HepG2 (cell line): ENCODE measurements around the gene KIF6. TPM values are rescaled to one million over a fixed set of nuclear protein-coding genes. Genes with fewer than 3 reads are reported as not detected.

ENCODE experiments used
- ATAC-seq: fragments of 200-7000 bp; cut with Tn5 transposase; 3 replicates; pipeline ENCODE4 v1.9.1; 2020; ENCODE audit warnings: mild to moderate bottlenecking, moderate library complexity
- BruUV-seq: library from RNA; stranded (reverse); fragments of 400-500 nt; replicated peaks from 2 replicates; lab custom pipeline; 2021; lab: Mats Ljungman, UMichigan
- CTCF ChIA-PET: fragments of 300-600 bp; formaldehyde crosslinking; extraction: SDS; loops from one replicate; lab custom pipeline; 2021; ENCODE audit warnings: low total read pairs, inconsistent platforms, low intra/inter-chr PET ratio; lab: Yijun Ruan, JAX
- POLR2A ChIA-PET: fragments of 350-600 bp; sonication (Branson Sonifier 250); formaldehyde crosslinking; loops from one replicate; lab custom pipeline; 2020; ENCODE audit warnings: antibody characterized with exemption, inconsistent platforms; lab: Yijun Ruan, JAX
- DNase-seq: peaks from one replicate; pipeline ENCODE4 v3.0.0-alpha.2; 2015; ENCODE audit warnings: low spot score
- FAIRE-seq: peaks from 3 replicates; lab custom pipeline; 2011; peaks lifted over from hg19 to GRCh38; lab: Jason Lieb, UNC
- H2AFZ ChIP-seq: one replicate; pipeline ENCODE4 v1.6.1; 2011; ENCODE audit warnings: low read length, inconsistent platforms
- H3K27ac ChIP-seq: fragments of 300-600 bp; 3 replicates; pipeline ENCODE4 v1.8.0; 2011; ENCODE audit warnings: mixed run types, mild to moderate bottlenecking, mixed read lengths, low read length, inconsistent platforms; ENCODE audit not compliant: insufficient read depth; ENCODE audit errors: extremely low read length
- H3K27me3 ChIP-seq, 2 experiments: fragments of 200-600 bp in 1 of 2; 2 replicates in 1 of 2; 3 replicates in 1 of 2; pipeline versions ENCODE4 v1.6.0 to v1.8.0; 2011; ENCODE audit warnings: low read length in 2 of 2, mild to moderate bottlenecking in 2 of 2, moderate library complexity in 2 of 2, inconsistent platforms in 1 of 2; ENCODE audit not compliant: insufficient read depth in 2 of 2, control insufficient read depth in 1 of 2
- H3K36me3 ChIP-seq, 2 experiments: fragments of 200-600 bp in 1 of 2; replicated peaks in 1 of 2; 2 replicates in 1 of 2; 3 replicates in 1 of 2; pipeline versions ENCODE4 v1.5.1 to v1.8.0; 2011; ENCODE audit warnings: low read length in 2 of 2, inconsistent platforms in 1 of 2; ENCODE audit not compliant: insufficient read depth in 2 of 2, control insufficient read depth in 1 of 2
- H3K4me1 ChIP-seq: 2 replicates; pipeline ENCODE4 v1.5.1; 2012; ENCODE audit warnings: low read length, inconsistent platforms; ENCODE audit not compliant: insufficient read depth
- H3K4me2 ChIP-seq: 2 replicates; pipeline ENCODE4 v1.6.0; 2011; ENCODE audit warnings: low read depth, low read length, inconsistent platforms
- H3K4me3 ChIP-seq, 3 experiments: fragments of 200-600 bp in 1 of 3; sonication (generic), shearing (Covaris generic) in 1 of 3; replicated peaks in 1 of 3; 2 replicates each; pipeline ENCODE4 v1.5.1; 2011 to 2016; ENCODE audit warnings: low read length in 3 of 3, inconsistent platforms in 2 of 3, low read depth in 2 of 3, mild to moderate bottlenecking in 2 of 3, control low read depth in 1 of 3, mixed read lengths in 1 of 3; ENCODE audit not compliant: insufficient read depth in 1 of 3
- H3K79me2 ChIP-seq: one replicate; pipeline ENCODE4 v1.6.1; 2011; ENCODE audit warnings: low read length, inconsistent platforms; ENCODE audit not compliant: insufficient read depth
- H3K9ac ChIP-seq: 2 replicates; pipeline ENCODE4 v1.6.0; 2011; ENCODE audit warnings: mild to moderate bottlenecking, low read depth, low read length, inconsistent platforms; ENCODE audit not compliant: insufficient read depth
- H3K9me3 ChIP-seq: 2 replicates; pipeline ENCODE4 v1.5.1; 2012; ENCODE audit warnings: mild to moderate bottlenecking, low read length
- H4K20me1 ChIP-seq: 2 replicates; pipeline ENCODE4 v1.6.0; 2011; ENCODE audit warnings: inconsistent platforms, mild to moderate bottlenecking, low read length, moderate library complexity; ENCODE audit not compliant: insufficient read depth
- JUN ChIP-seq: sonication (generic); formaldehyde crosslinking; IDR thresholded peaks from 2 replicates; pipeline ENCODE4 v1.4.0; 2020; ENCODE audit warnings: mild to moderate bottlenecking, missing genetic modification reagents
- TAF1 ChIP-seq: sonication (generic); formaldehyde crosslinking; IDR thresholded peaks from 2 replicates; pipeline ENCODE4 v1.4.0; 2020; ENCODE audit warnings: missing genetic modification reagents
- ZBTB10 ChIP-seq: sonication (generic); formaldehyde crosslinking; IDR thresholded peaks from 2 replicates; pipeline ENCODE4 v1.4.0; 2020; ENCODE audit warnings: missing genetic modification reagents, borderline replicate concordance
- ZNF792 ChIP-seq: IDR thresholded peaks from 2 replicates; pipeline ENCODE4 v1.6.1; 2016
- WGBS: methylation state at CpG from one replicate; pipeline ENCODE4 v1.1.6; 2017; ENCODE audit warnings: low lambda C conversion rate; 5-methylcytosine and 5-hydroxymethylcytosine counted together
- in situ Hi-C: cut with HindIII; loops from 2 replicates; pipeline ENCODE4 v1.10.0; 2017; ENCODE audit warnings: low pct_unique_long_range_greater_than_20kb; ENCODE audit not compliant: extremely low pct_ligation_motif_present
- intact Hi-C: fragments of 100-400 bp; cut with micrococcal nuclease; formaldehyde crosslinking; loops from one replicate; pipeline ENCODE4 v1.10.0; 2022; ENCODE audit not compliant: unreplicated experiment
- polyA plus RNA-seq, 8 experiments: library from polyadenylated mRNA; depleted of rRNA in 3 of 8; stranded (reverse) in 7 of 8; unstranded in 1 of 8; fragments of >200 nt; fragmentation: Illumina TruSeq in 4 of 8; extraction: Trizol in 4 of 8; gene quantifications; 2 replicates each; pipeline versions ENCODE4 v1.2.1 to v1.2.3, GENCODE V29; 2011 to 2016; ENCODE audit warnings: low read depth in 4 of 8, missing spikeins in 1 of 8, mixed read lengths in 1 of 8; ENCODE audit not compliant: insufficient read depth in 1 of 8
- total RNA-seq, 5 experiments: library from RNA; depleted of rRNA; stranded (reverse); fragments of >200 nt; fragmentation: Illumina TruSeq; extraction: Trizol; gene quantifications; 2 replicates each; pipeline ENCODE4 v1.2.3, GENCODE V29; 2016; ENCODE audit warnings: low read depth in 1 of 5

The KIF6 gene
- total and polyA plus RNA-seq, 2 of the 13 experiments (the other 11 are each of a cell fraction or from before 2014, with no cell fraction given): 0.04 to 0.27 TPM

DNA sequence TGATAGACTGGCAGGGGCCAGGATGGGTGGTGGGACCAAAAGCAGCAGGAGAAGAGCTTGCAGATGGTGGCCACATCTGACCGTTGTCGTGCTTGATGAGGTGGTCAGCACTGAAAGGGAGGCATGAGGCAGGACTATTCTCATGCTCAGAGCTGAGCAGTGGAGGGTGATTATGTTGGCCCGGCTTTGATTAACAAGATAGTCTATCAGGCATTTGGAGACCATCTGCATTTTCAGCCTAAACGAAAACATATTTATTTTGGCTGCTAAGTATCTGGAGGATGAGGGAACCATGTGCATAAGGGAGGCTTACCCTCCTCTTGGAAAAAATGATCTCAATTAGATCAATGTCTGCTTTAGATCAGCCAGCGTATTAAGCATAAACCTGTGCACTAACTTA, 261.1 kb downstream of the KIF6 start:
- Histone ChIP-seq H4K20me1 (no peaks in the 10 kb centered on the region), H3K36me3 (no peaks in the 10 kb centered on the region), H3K4me1 (no peaks in the 10 kb centered on the region), H3K79me2 (no peaks in the 10 kb centered on the region), H3K9me3 (peaks cover 39% of the 10 kb centered on the region), H3K9ac (no peak overlapping the region)
- no TSS peak for BruUV-seq
- POLR2A ChIA-PET: no interaction called here
- TF ChIP-seq TAF1 (CRISPR knock-in tag) (no peak), JUN (CRISPR knock-in tag) (no peak), ZNF792 (CRISPR knock-in tag) (no peak)
- TF ChIP-seq, all 625 proteins: peak for 0
- CTCF ChIA-PET: no interaction called here
- 2% methylated on average over 5 of the region's 5 CpGs for WGBS
- Histone ChIP-seq H3K4me3 (no peak overlapping the region), H3K27me3 (no peaks in the 10 kb centered on the region), H3K27ac (no peak overlapping the region), H2AFZ (no peak overlapping the region), H3K4me2 (no peak overlapping the region)
- in situ Hi-C loops (no loop called here), intact Hi-C loops (no loop called here)
- FAIRE-seq (no peak), ATAC-seq (no peak), DNase-seq (no peak)

DNA sequence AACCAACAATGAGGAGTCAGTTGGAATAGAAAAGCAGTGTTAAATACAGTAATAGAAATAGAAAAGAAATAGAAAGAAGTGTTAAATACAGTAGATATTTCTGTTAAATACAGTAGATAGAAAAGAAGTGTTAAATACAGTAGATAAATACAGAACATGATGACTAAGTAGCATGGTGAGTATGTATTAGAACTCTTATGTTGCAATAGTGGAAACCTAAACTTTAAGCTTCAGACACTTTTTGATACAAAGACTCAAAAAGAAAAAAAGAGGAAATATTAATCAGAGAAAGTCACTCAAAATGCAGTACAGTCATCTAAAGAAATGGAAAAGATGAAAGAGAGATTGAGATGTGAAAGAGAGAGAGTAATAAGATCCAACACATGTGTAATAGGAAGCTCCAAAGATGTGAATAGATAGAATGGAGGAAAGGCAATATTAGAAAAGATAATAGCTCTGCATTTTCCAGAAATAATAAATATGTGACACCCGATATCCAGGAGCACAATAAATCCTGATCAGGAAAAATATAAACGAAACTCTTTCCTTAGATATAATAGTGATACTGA, 271.2 kb downstream of the KIF6 start:
- ATAC-seq (no peak), DNase-seq (no peak), FAIRE-seq (no peak)
- intact Hi-C loops: no loop called here
- Histone ChIP-seq H3K4me3 (no peak overlapping the region), H3K27me3 (no peaks in the 10 kb centered on the region), H3K79me2 (no peaks in the 10 kb centered on the region), H4K20me1 (no peaks in the 10 kb centered on the region), H3K9me3 (peaks cover 19% of the 10 kb centered on the region), H3K4me1 (no peaks in the 10 kb centered on the region)
- POLR2A ChIA-PET: no interaction called here
- WGBS: 13% methylated on average over 2 of the region's 2 CpGs
- TF ChIP-seq ZBTB10: no peak
- TF ChIP-seq, all 625 proteins: peak for 0
- Histone ChIP-seq H2AFZ (no peak overlapping the region), H3K9ac (no peak overlapping the region), H3K4me2 (no peak overlapping the region), H3K27ac (no peak overlapping the region), H3K36me3 (no peaks in the 10 kb centered on the region)
- BruUV-seq: no TSS peak
- CTCF ChIA-PET: no interaction called here
- in situ Hi-C loops: no loop called here
